PFSK-1 (cell line): Measurements from ENCODE around the gene CABYR.

Source experiments
- FOXP2 ChIP-seq: optimal IDR thresholded peaks from 2 replicates; pipeline ENCODE3; 2011; ENCODE audit warnings: borderline replicate concordance, control low read depth, inconsistent platforms; ENCODE audit not compliant: insufficient read depth; ENCODE audit errors: extremely low read length, extremely low read depth
- POLR2AphosphoS5 ChIP-seq: IDR thresholded peaks from 2 replicates; pipeline ENCODE4 v1.6.1; 2012; ENCODE audit warnings: low read depth, mild to moderate bottlenecking, control low read depth, low read length, moderate library complexity
- REST ChIP-seq, 2 experiments: IDR thresholded peaks; 2 replicates each; pipeline versions ENCODE4 v1.6.1 to v1.8.0; 2011 to 2012; ENCODE audit warnings: low read depth in 2 of 2, low read length in 2 of 2, control low read depth in 1 of 2, inconsistent platforms in 1 of 2, mild to moderate bottlenecking in 1 of 2, moderate library complexity in 1 of 2; ENCODE audit not compliant: insufficient read depth in 1 of 2
- SIN3A ChIP-seq: IDR thresholded peaks from 2 replicates; pipeline ENCODE4 v1.6.1; 2012; ENCODE audit warnings: mild to moderate bottlenecking, low read length, moderate library complexity, borderline replicate concordance; ENCODE audit not compliant: insufficient read depth
- TAF1 ChIP-seq: IDR thresholded peaks from 2 replicates; pipeline ENCODE4 v1.6.1; 2012; ENCODE audit warnings: low read length, control low read depth, borderline replicate concordance; ENCODE audit not compliant: insufficient read depth

GRCh38 chr18:24153397-24153796 lies 14.5 kb downstream of the CABYR start:
- TF ChIP-seq POLR2AphosphoS5 (no peak), REST (IDR thresholded peaks at IDR 0.05; ENCODE audit: insufficient read depth in 1 of 2, low read depth in 2 of 2, low read length in 2 of 2) (no peak), TAF1 (no peak), SIN3A (no peak), FOXP2 (no peak)
